Fibroblast of lung (primary cell): ENCODE results near the gene NLGN1. TPM values are rescaled to one million over a fixed set of nuclear protein-coding genes. Genes with fewer than 3 reads are reported as not detected.

Experiments
- DNase-seq, 2 donors: peaks; one replicate each; pipeline versions ENCODE4 v3.0.0 to v3.0.0-alpha.2; 2010; ENCODE audit warnings: low read depth in 2 of 2
- H2AFZ ChIP-seq: 2 replicates; pipeline ENCODE4 v1.5.1; 2012; ENCODE audit warnings: low read length, control low read depth, inconsistent platforms
- H3K27ac ChIP-seq: 2 replicates; pipeline ENCODE4 v1.5.1; 2011; ENCODE audit warnings: low read length, control low read depth; ENCODE audit not compliant: insufficient read depth
- H3K27me3 ChIP-seq: 2 replicates; pipeline ENCODE4 v1.5.1; 2011; ENCODE audit warnings: mild to moderate bottlenecking, low read length; ENCODE audit not compliant: control insufficient read depth, insufficient read depth
- H3K36me3 ChIP-seq: 2 replicates; pipeline ENCODE4 v1.5.1; 2011; ENCODE audit warnings: low read length; ENCODE audit not compliant: control insufficient read depth, insufficient read depth
- H3K4me1 ChIP-seq: 2 replicates; pipeline ENCODE4 v1.5.1; 2011; ENCODE audit warnings: low read length; ENCODE audit not compliant: control insufficient read depth, insufficient read depth; ENCODE audit errors: extremely low read depth
- H3K4me2 ChIP-seq: 2 replicates; pipeline ENCODE4 v1.5.1; 2011; ENCODE audit warnings: low read length, control low read depth; ENCODE audit not compliant: insufficient read depth; ENCODE audit errors: extremely low read depth
- H3K4me3 ChIP-seq, 4 experiments: fragments of 200-600 bp in 1 of 4; sonication (generic) in 1 of 4; replicated peaks in 1 of 4; 2 replicates each; pipeline ENCODE4 v1.5.1; 2011 to 2016; ENCODE audit warnings: low read length in 4 of 4, low read depth in 3 of 4, mild to moderate bottlenecking in 3 of 4, control low read depth in 2 of 4, inconsistent platforms in 1 of 4, mixed read lengths in 1 of 4; ENCODE audit not compliant: insufficient read depth in 1 of 4; ENCODE audit errors: control extremely low read depth in 1 of 4
- H3K79me2 ChIP-seq: 2 replicates; pipeline ENCODE4 v1.5.1; 2012; ENCODE audit warnings: mild to moderate bottlenecking, low read length, inconsistent platforms; ENCODE audit not compliant: control insufficient read depth, insufficient read depth
- H3K9ac ChIP-seq: 2 replicates; pipeline ENCODE4 v1.5.1; 2011; ENCODE audit warnings: mild to moderate bottlenecking, low read length, control low read depth; ENCODE audit not compliant: insufficient read depth
- H3K9me3 ChIP-seq: 2 replicates; pipeline ENCODE4 v1.5.1; 2012; ENCODE audit warnings: low read depth, low read length; ENCODE audit not compliant: control insufficient read depth, insufficient read depth
- H4K20me1 ChIP-seq: 2 replicates; pipeline ENCODE4 v1.5.1; 2011; ENCODE audit warnings: low read length; ENCODE audit not compliant: control insufficient read depth, insufficient read depth; ENCODE audit errors: extremely low read depth
- CTCF ChIP-seq, 2 donors: IDR thresholded peaks in 1 of 2; conservative IDR thresholded peaks in 1 of 2; 1 replicate in 1 of 2; 2 replicates in 1 of 2; pipeline ENCODE4 v1.5.1; 2011 to 2012; ENCODE audit warnings: low read length in 2 of 2, control low read depth in 1 of 2, inconsistent platforms in 1 of 2, low read depth in 1 of 2, mild to moderate bottlenecking in 1 of 2
- EZH2 ChIP-seq: IDR thresholded peaks from 2 replicates; pipeline ENCODE4 v1.5.1; 2012; ENCODE audit warnings: low read length, control low read depth, mild to moderate bottlenecking; ENCODE audit errors: missing control alignments
- polyA plus RNA-seq, 2 donors: library from polyadenylated mRNA; depleted of rRNA in 1 of 2; stranded (reverse) in 1 of 2; unstranded in 1 of 2; fragments of >200 nt; gene quantifications; 2 replicates each; pipeline ENCODE4 v1.2.1, GENCODE V29; 2011 to 2012; ENCODE audit warnings: missing spikeins in 1 of 2
- total RNA-seq: library from RNA; depleted of rRNA; stranded (reverse); fragments of >200 nt; gene quantifications from 2 replicates; pipeline ENCODE4 v1.2.1, GENCODE V29; 2014

Gene NLGN1
- total and polyA plus RNA-seq, 2 donors (not counting 1 experiment from before 2014, with no cell fraction given), result 0.61 to 2.1 TPM

DNA sequence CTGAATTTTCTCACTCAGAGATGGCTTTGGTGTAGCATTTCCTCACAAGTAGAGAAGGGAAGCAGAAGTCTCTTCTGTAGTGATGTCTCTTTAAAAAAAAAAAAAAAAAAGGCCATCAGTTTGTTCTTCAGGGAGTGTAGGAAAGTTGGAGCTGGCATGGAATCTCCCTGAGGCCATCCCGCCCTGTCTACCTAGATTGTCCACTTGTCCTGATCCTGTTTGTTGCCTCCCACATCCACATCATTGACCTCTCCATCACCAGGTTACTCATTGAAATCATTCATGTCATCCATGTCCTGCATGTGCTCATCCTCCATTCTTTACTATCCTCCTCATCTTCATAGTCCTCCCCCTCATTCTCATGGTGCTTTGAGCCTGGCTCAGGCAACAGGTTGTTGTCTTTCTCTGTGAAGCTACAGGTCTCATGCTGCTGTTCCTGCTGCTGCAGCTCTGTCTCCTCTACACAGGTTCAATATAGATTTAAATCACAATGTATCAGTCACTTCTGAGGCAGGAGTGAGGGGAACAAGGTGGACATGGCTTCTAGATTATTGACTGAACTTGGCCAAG, 905.3 kb downstream of the NLGN1 start:
- no peak overlapping the region for H3K9ac ChIP-seq
- H4K20me1 ChIP-seq, result no peaks in the 10 kb centered on the region
- no peak for DNase-seq
- H3K79me2 ChIP-seq, result no peaks in the 10 kb centered on the region
- no peaks in the 10 kb centered on the region for H3K36me3 ChIP-seq
- H2AFZ ChIP-seq, result no peak overlapping the region
- no peak overlapping the region for H3K4me3 ChIP-seq
- TF ChIP-seq CTCF (conservative IDR thresholded peaks at IDR 0.05 in 1 of 2, IDR thresholded peaks at IDR 0.05 in 1 of 2; ENCODE audit: low read depth in 1 of 2, low read length in 2 of 2), result no peak
- TF ChIP-seq EZH2, result no peak
- H3K4me1 ChIP-seq, result no peaks in the 10 kb centered on the region
- no peaks in the 10 kb centered on the region for H3K9me3 ChIP-seq
- H3K4me2 ChIP-seq, result no peak overlapping the region
- no peak overlapping the region for H3K27ac ChIP-seq
- H3K27me3 ChIP-seq, result no peaks in the 10 kb centered on the region

DNA sequence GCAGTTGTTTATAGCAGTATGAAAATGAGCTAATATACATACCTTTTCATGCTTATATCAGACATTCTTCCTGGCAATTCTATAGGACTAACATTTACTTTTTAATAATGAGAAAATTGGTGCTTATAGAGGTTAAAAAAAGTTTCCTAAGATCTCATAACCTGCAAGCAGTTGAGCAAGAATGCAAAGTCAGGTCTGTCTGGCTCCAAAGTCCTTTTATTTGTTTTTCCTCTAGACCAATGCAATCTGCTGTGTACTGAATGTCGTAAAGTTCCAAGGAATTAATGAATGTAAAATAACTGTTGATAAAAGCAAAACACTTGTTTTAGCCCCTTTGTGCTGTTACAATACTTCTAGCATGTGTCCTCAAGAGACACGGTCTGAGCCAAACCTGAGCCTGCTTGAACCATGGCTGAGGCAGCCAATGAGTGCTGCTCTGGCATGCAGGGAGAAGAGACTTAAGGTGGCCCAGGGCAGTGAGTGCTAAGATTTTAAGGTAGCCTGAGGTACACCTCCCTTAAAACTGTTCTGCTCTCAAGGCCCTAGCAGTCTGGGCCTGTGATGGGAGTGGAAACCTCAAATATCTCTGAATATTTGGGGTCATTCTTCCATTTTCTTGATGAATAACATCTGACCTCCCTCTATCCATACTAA, 906.5 kb downstream of the NLGN1 start:
- Histone ChIP-seq H4K20me1 (no peaks in the 10 kb centered on the region), H3K9ac (no peak overlapping the region), H3K36me3 (no peaks in the 10 kb centered on the region), H3K9me3 (no peaks in the 10 kb centered on the region), H3K27me3 (no peaks in the 10 kb centered on the region), H3K4me3 (no peak overlapping the region), H2AFZ (no peak overlapping the region), H3K4me2 (no peak overlapping the region), H3K79me2 (no peaks in the 10 kb centered on the region), H3K27ac (no peak overlapping the region), H3K4me1 (no peaks in the 10 kb centered on the region)
- TF ChIP-seq CTCF (conservative IDR thresholded peaks at IDR 0.05 in 1 of 2, IDR thresholded peaks at IDR 0.05 in 1 of 2; ENCODE audit: low read depth in 1 of 2, low read length in 2 of 2), result no peak
- no peak for TF ChIP-seq EZH2
- no peak for DNase-seq

- TF ChIP-seq EZH2 (no peak), CTCF (conservative IDR thresholded peaks at IDR 0.05 in 1 of 2, IDR thresholded peaks at IDR 0.05 in 1 of 2; ENCODE audit: low read depth in 1 of 2, low read length in 2 of 2) (no peak)
- Histone ChIP-seq H3K27ac (no peak overlapping the region), H3K9me3 (no peaks in the 10 kb centered on the region), H3K4me1 (no peaks in the 10 kb centered on the region), H3K4me3 (no peak overlapping the region), H3K79me2 (no peaks in the 10 kb centered on the region), H4K20me1 (no peaks in the 10 kb centered on the region), H3K36me3 (no peaks in the 10 kb centered on the region), H3K9ac (no peak overlapping the region), H3K27me3 (no peaks in the 10 kb centered on the region), H2AFZ (no peak overlapping the region), H3K4me2 (no peak overlapping the region)
- no peak for DNase-seq
Observed at GRCh38 chr3:174308736-174309135, 911.2 kb downstream of the NLGN1 start.
